ENCODE results near the gene PCSK6.
"Not testable (repeated sequence)": the region's sequence is repeated elsewhere in the genome, so short reads cannot be mapped to it uniquely, and the experiment has no call there.

The PCSK6 gene

DNA sequence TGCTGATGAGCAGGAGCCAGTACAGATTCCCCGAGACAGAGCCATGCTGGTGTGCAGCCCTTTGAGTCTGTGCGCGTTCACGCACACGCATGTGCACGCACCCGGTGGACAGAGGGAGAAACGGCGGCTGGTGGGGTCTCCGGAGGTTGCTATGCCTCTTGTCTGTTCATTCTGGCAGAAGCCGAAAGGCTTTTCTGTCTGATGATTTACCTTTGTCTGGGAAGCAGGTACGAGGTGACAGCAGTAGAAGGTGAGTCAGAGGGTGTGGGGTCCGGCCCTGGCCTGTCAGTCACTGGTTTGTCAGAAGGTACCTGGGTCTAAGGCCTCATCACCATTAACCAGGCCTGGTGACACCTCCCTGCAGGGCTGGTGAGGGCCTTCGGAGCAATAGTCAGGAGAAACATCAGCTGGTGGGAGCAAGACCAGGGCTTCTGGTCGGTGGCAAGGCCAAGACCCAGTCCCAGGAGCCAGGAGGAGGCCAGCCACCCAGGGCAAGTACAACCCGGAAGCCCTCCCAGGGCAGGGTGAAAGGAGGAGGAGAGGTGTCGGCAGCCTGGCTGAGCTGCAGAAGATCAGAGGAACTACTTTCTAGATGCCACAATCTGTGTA is 7.5 kb downstream of the PCSK6 start:
- DNase-seq (ENCODE audit: low read depth) = no peak

DNA sequence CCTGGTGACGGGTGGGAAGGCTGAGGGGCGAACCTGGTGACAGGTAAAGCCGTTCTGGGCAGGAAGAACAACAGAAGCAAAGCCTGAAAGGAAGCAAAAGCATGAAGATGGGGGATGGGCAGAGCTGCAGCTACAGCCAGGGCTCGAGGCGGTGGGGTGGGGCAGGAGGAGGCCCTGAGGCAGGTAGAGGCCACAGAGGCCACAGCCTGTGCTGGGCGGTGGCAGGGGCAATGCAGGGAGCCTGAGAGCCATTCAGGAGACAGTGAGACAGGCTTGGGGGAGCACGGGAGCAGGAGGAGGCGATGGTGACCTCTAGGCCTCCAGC is 8.2 kb downstream of the PCSK6 start:
- DNase-seq (ENCODE audit: low read depth) = no peak

- no peak for DNase-seq (ENCODE audit: low read depth)
These were observed 8.7 kb downstream of the PCSK6 start for GRCh38 chr15:101480613-101481380.

- no peak for DNase-seq (ENCODE audit: low read depth)
These were observed 9.5 kb downstream of the PCSK6 start for GRCh38 chr15:101479851-101480612.

- no peak for DNase-seq (ENCODE audit: low read depth)
These were observed 10.1 kb downstream of the PCSK6 start for GRCh38 chr15:101479342-101479845.

DNA sequence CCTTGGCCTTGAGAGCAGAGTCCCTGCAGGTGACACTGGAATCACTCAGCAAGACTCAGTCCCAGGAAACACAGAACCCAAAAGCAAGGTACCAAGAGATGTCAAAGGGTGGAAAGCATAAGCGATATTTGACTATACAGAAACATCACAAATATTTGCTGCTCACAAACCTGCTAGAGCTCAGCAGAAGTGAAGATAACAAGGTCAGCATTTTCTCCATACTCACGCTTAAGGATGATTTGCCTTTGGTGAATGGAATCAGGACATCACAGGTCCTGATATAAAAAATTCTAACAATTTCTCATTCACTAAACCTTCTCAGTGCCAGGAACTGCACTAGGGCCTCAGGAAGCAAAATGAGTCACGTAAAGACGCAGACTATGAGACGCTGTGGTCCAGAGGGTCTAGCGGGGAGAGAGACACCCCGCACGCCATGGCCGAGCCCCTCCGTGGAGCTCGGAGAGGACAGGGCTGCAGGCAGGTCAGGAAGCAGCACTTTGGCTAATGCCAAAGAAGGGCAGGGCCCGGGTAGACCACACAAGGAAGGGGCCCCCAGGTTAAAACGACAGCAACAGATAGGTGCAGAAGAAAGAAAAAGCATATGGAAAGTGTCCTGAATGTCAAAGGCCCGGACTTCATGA is 10.7 kb downstream of the PCSK6 start:
- no peak for DNase-seq (ENCODE audit: low read depth)

DNA sequence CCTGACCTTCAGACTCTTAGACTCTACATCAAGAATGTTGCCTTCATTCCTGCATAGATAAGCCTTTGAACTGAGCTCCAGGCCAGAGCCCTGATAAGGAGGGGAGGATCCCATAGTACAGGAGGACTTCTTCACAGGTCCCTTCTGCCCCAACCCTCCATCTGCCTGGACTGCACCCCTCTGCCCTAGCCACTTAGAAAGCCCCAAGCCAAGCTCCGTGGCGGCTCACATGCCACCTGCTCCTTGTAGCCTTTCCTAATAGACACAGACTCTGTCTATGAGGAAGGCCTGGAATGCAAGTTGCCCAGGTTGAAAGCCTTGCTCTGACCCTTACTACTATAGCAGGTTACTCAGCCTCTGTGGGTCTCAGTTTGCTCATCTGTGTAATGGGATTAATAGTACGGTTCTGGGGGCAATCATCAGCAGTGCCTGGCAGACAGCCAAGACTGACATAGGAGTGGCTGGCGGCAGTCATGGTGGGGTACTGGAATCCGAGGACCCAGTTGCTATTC is 11.6 kb downstream of the PCSK6 start:
- no peak for DNase-seq (ENCODE audit: low read depth)

GRCh38 chr15:101476756-101477155 is 12.8 kb downstream of the PCSK6 start:
- no peak for DNase-seq (ENCODE audit: low read depth)

DNA sequence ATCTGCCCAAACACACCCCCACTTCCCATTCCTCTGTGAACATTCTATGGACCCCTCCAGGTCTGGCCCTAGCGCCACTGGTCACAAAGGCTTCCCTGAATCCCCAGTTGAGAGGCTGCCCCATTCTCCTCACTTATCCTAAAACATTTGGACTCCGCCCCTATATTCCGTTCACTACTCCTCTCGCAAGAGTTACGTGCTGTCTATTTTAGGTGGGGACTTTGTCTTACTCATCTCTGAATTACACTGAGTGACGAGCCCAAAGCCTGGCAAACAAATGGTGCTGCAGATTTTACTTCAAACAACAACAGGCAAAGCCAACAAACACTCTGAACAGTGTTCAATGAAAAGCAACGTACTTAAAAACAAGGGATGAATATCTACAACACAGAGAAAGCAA is 14.5 kb downstream of the PCSK6 start:
- DNase-seq (ENCODE audit: low read depth) = no peak

DNA sequence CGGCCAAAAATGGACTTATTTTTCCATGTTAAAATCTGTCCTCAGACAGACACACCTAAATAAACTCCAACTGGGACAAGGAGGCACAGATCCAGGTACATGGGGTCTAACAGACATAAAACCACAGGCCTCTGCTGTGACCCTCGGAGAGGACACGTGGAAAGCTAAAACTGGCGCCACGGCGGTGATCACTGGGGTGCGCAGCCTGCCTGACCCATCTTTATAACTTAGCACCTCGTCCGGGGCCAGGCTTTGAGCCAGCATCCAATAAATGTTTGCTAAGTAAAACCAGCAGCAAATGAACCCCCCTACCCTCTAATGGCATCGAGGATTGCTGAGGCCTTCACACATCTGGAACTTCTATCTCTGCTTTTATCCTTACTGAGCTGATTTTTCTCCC is 15.3 kb downstream of the PCSK6 start:
- no peak for DNase-seq (ENCODE audit: low read depth)

GRCh38 chr15:101472033-101472432 is 17.5 kb downstream of the PCSK6 start:
- DNase-seq (ENCODE audit: low read depth) = no peak

DNA sequence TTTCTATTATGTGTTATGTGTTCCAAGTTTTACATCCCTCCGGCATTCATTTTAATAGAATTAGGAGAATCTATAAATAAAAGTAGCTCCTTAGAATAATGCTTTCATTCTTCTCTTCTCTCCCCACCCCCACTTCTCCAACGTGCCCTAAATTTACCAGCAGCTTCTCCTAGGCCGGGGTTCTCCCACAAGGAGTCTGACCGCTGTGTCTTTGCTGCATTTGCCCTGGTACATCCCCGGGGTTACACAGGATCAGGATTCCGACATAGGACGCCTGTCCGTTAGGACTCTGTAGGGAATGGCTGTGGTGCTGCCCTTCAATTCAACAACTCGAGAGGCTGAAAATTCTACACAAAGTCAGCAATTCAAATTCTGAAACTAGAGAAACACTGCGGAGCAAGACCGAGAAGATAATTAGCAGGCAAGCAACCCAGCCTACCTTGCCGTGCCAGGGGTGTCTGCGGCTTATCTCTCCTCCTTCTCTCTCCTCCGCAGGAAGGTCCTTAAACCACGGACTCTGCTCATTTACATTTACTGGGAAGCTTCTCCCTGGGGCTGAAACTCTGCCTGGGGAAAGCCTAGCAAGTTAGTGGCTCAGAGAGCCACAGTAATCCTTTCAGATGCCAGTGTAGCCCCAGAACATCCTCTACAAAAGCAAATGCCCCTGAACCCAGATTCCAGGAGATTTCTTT is 18.8 kb downstream of the PCSK6 start:
- DNase-seq (ENCODE audit: low read depth) = no peak

- DNase-seq (ENCODE audit: low read depth) = no peak
These were observed 19.8 kb downstream of the PCSK6 start for GRCh38 chr15:101469520-101470288.

DNA sequence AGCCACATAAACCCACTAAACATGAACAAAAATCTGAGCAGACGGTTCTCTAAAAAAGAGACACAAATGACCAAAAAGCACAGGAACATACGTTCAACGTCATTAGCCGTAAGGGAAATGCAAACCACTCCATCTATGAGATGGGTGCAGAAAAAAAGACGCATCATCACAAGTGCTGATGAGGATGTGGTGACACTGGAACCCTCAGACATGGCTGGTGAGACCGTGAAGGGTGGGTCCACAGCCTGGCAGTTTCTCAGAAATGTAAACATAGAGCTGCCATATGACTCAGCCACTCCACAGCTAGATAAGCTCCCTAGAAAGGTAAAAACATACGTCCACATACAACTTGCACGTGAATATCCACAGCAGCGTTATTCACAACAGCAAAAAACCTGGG is 23.3 kb downstream of the PCSK6 start:
- DNase-seq (ENCODE audit: low read depth) = no peak

DNA sequence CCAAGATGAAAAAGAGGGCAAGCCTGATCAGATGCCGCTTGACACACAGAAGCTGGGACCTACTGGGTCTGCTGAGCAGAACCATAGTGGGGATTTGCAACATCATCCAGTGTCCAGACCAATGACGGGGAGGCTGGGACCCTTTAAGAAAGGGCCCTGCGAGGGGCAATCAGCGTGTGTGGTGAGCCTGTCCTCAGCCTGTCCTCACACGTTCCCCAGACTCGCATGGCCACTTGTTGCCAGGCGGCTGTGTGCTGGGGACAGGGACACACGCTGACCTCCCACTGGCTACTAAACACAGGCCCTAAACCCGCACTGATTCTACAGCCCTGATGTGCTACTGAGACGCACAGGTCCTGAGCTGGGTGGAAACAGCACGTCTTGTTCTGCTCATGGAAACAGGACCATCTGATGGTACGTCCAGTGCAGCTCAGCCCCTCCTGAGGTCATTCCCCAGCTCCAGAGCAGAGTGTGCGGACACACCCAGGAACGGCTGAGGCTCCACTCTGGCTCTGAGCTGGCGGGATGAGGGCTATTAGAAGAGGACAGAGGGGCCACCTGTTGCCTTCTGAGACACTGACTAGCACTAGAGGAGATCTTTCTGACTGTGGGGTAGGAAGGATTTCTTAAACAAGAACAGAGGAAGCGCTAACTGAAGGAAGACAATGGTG is 24.4 kb downstream of the PCSK6 start:
- no peak for DNase-seq (ENCODE audit: low read depth)

GRCh38 chr15:101464256-101464998 is 25.1 kb downstream of the PCSK6 start:
- DNase-seq (ENCODE audit: low read depth) = no peak

DNA sequence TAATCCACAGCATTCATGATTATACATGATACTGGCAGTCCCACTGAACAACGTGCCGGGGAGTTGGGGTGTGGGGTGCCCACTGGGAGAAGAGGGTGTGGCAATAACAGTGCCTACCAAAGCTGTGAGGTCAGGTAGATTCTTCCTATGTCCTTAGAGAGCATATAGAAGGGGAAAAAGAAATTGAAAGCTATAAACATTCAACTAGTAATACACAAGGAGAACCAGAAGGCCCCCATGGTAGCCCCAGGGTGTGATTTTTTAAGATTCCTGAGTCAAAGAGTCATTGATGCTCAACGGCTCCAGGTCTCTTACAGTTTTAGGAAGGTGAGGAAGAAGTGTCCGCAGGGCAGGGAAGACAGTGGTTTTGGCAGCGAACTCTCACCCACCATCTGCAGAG is 25.8 kb downstream of the PCSK6 start:
- DNase-seq (ENCODE audit: low read depth) = not testable (repeated sequence)

DNA sequence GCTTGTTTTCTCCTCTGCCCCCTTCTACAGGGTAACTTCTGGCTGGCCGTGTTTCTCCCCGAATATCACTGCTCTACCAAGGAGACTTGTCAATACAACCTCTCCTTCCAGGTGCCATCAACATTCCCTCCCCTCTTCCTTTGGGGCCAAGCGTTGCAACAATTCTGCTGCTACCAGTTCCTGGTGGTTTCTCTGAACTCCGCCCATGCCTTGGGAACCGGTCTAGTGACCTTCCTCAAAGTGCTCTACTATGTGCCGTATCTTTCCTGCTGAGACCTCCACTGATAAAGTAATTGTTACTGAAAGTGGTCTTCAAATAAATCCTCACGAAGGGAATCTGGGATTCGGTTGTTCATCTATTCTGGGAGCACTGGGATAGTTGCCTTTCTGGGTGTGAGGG is 26.2 kb downstream of the PCSK6 start:
- no peak for DNase-seq (ENCODE audit: low read depth)

DNA sequence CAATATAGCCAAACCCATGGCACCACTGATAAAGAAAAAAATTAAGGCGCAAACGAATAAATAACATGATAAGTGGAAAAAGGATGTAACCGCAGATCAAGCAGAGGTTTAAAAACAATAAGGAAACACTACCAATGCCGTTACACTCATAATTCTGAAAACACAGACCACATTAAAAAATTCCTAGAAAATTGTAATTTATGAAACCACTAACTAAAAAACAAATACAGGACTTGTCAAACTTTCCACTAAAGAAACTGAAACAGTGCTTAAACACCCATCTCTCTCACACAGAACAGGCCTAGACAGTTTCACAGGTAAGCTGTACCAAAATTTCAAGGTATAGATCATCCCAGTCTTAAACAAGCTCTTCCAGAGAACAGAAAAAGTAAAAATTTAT is 28.4 kb downstream of the PCSK6 start:
- DNase-seq (ENCODE audit: low read depth) = no peak

Measured in stimulated activated CD8-positive, alpha-beta memory T cell treated with anti-CD3 and anti-CD28 coated beads, Interleukin-4, amount 100 ng/mL, for 24 hours (primary cell).